ENCODE data around the gene PANK2.

PANK2 gene

DNA sequence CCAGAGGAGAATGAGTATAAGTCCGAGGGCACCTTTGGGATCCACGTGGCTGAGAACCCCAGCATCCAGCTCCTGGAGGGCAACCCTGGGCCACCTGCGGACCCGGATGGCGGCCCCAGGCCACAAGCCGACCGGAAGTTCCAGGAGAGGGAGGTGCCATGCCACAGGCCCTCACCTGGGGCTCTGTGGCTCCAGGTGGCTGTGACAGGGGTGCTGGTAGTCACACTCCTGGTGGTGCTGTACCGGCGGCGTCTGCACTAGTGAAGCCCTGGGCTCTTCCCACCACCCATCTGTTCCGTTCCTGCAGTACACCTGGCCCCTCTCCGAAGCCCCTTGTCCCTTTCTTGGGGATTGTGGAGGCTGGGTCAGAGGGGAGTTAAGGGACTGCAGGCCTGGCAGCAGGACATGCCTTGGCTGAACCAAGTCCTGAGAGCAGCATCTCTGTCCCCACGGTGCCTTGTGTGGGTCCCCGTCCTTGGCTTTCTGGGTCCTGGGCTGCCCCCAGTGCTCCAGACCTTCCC is 23.2 kb upstream of the PANK2 start:
- H3K27ac ChIP-seq (ENCODE audit: low read length) = no peak overlapping the region
- TF ChIP-seq EZH2phosphoT487 (IDR thresholded peaks at IDR 0.05; ENCODE audit: low read depth) = no peak
- TF ChIP-seq, protein P1, sequence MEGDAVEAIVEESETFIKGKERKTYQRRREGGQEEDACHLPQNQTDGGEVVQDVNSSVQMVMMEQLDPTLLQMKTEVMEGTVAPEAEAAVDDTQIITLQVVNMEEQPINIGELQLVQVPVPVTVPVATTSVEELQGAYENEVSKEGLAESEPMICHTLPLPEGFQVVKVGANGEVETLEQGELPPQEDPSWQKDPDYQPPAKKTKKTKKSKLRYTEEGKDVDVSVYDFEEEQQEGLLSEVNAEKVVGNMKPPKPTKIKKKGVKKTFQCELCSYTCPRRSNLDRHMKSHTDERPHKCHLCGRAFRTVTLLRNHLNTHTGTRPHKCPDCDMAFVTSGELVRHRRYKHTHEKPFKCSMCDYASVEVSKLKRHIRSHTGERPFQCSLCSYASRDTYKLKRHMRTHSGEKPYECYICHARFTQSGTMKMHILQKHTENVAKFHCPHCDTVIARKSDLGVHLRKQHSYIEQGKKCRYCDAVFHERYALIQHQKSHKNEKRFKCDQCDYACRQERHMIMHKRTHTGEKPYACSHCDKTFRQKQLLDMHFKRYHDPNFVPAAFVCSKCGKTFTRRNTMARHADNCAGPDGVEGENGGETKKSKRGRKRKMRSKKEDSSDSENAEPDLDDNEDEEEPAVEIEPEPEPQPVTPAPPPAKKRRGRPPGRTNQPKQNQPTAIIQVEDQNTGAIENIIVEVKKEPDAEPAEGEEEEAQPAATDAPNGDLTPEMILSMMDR (IDR thresholded peaks at IDR 0.05; ENCODE audit: low read depth, low read length) = no peak
- H3K4me1 ChIP-seq (ENCODE audit: low read length) = peaks cover 11% of the 10 kb centered on the region
- H2AFZ ChIP-seq (ENCODE audit: low read depth, low read length) = no peak overlapping the region
- no peak overlapping the region for H3K4me3 ChIP-seq (ENCODE audit: low read length)
- no peaks in the 10 kb centered on the region for H4K20me1 ChIP-seq (ENCODE audit: insufficient read depth, low read length)
- no peak overlapping the region for H3K4me2 ChIP-seq (ENCODE audit: low read length)
- H3K9ac ChIP-seq (ENCODE audit: low read length) = no peak overlapping the region
- H3K27me3 ChIP-seq (ENCODE audit: low read depth, low read length) = no peaks in the 10 kb centered on the region
- peaks cover 55% of the 10 kb centered on the region for H3K36me3 ChIP-seq (replicated peaks; ENCODE audit: low read depth, low read length)
- no peaks in the 10 kb centered on the region for H3K9me3 ChIP-seq (ENCODE audit: insufficient read depth, low read length)
- H3K79me2 ChIP-seq (ENCODE audit: low read length) = no peaks in the 10 kb centered on the region

DNA sequence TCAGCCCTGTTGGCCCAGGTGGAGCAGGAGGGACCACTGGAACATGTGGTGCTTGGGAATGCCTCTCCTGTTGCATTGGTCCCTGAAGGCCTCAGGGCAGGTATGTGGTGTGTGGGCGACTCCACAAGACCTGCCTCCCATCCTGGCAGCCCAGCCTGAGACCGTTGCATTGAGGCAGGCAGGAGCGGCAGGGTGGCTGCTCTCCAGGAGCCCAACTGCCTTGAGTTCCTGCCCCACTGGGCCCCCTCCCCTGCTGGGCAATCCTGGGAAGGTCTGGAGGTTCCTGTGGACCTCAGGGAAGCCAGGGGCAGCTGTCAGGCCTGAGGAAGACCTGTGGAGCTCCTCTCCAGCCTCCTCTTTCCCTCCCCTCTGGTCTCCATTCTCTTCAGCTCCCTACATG is 22.7 kb upstream of the PANK2 start:
- H3K79me2 ChIP-seq (ENCODE audit: low read length) = no peaks in the 10 kb centered on the region
- H3K4me1 ChIP-seq (ENCODE audit: low read length) = peaks cover 11% of the 10 kb centered on the region
- no peak overlapping the region for H3K27ac ChIP-seq (ENCODE audit: low read length)
- peaks cover 55% of the 10 kb centered on the region for H3K36me3 ChIP-seq (replicated peaks; ENCODE audit: low read depth, low read length)
- no peak overlapping the region for H2AFZ ChIP-seq (ENCODE audit: low read depth, low read length)
- H3K9ac ChIP-seq (ENCODE audit: low read length) = no peak overlapping the region
- H3K4me3 ChIP-seq (ENCODE audit: low read length) = no peak overlapping the region
- no peak overlapping the region for H3K4me2 ChIP-seq (ENCODE audit: low read length)
- H3K27me3 ChIP-seq (ENCODE audit: low read depth, low read length) = no peaks in the 10 kb centered on the region
- H4K20me1 ChIP-seq (ENCODE audit: insufficient read depth, low read length) = no peaks in the 10 kb centered on the region
- no peaks in the 10 kb centered on the region for H3K9me3 ChIP-seq (ENCODE audit: insufficient read depth, low read length)
- no peak for TF ChIP-seq EZH2phosphoT487 (IDR thresholded peaks at IDR 0.05; ENCODE audit: low read depth)
- TF ChIP-seq, protein P1 (IDR thresholded peaks at IDR 0.05; ENCODE audit: low read depth, low read length) = no peak

DNA sequence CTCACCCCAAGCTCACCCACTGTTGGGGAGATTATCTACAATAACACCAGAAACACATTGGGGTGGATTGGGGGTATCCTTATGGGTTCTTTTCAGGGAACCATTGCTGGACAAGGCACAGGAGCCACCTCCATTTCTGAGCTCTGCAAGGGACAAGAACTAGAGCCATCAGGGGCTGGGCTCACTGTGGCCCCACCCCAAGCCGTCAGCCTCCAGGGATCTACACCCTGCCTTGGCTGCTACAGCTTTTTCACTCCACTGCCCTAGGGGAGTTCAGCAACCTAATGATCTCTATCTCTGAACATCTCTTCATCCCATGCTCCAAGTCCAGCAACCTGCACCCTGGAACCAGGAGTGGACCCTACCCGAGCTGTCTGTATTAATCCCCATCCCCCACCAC is 21.4 kb upstream of the PANK2 start:
- TF ChIP-seq EZH2phosphoT487 (IDR thresholded peaks at IDR 0.05; ENCODE audit: low read depth) = no peak
- TF ChIP-seq, protein P1 (IDR thresholded peaks at IDR 0.05; ENCODE audit: low read depth, low read length) = no peak

DNA sequence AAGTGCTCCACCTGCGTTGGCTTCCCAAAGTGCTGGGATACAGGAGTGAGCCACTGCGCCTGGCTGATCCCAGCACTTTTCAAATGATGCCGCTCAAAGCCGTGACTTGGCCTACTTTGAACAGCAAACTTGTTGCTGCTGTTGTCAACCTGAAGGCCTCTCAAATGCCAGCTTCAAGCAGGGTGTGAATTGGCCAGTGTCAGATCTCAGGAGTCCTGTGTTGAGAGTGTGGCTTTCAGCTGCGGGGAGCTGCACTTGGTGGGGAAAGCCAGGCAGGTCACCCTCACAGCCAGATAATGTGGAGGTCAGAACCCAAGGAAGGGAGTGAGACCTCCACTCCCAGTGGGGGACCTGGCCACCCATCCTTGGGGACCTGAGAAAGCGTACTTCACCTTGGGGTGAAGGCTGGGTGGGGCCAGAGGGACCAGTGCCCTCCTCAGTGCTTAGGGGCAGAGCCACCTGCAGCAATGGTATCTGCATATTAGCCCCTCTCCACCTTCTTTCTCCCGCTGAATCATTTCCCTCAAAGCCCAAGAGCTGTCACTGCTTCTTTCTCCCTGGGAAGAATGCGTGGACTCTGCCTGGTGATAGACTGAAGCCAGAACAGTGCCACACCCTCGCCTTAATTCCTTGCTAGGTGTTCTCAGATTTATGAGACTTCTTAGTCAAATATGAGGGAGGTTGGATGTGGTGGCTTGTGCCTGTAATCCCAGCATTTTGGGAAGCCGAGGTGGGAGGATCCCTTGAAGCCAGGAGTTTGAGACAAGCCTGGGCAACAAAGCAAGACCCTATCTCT is 19.1 kb upstream of the PANK2 start:
- H2AFZ ChIP-seq (ENCODE audit: low read depth, low read length) = no peak overlapping the region
- TF ChIP-seq, protein P1 (IDR thresholded peaks at IDR 0.05; ENCODE audit: low read depth, low read length) = no peak
- no peak for TF ChIP-seq EZH2phosphoT487 (IDR thresholded peaks at IDR 0.05; ENCODE audit: low read depth)
- no peak overlapping the region for H3K4me2 ChIP-seq (ENCODE audit: low read length)
- no peak overlapping the region for H3K27ac ChIP-seq (ENCODE audit: low read length)
- no peaks in the 10 kb centered on the region for H3K27me3 ChIP-seq (ENCODE audit: low read depth, low read length)
- no peak overlapping the region for H3K9ac ChIP-seq (ENCODE audit: low read length)
- peaks cover 17% of the 10 kb centered on the region for H4K20me1 ChIP-seq (ENCODE audit: insufficient read depth, low read length)
- no peaks in the 10 kb centered on the region for H3K79me2 ChIP-seq (ENCODE audit: low read length)
- peaks cover 41% of the 10 kb centered on the region for H3K36me3 ChIP-seq (replicated peaks; ENCODE audit: low read depth, low read length)
- H3K4me3 ChIP-seq (ENCODE audit: low read length) = no peak overlapping the region
- no peaks in the 10 kb centered on the region for H3K9me3 ChIP-seq (ENCODE audit: insufficient read depth, low read length)
- peaks cover 12% of the 10 kb centered on the region for H3K4me1 ChIP-seq (ENCODE audit: low read length)

More for the DNA sequence above, 21.4 kb upstream of the PANK2 start:
- no peaks in the 10 kb centered on the region for H3K79me2 ChIP-seq (ENCODE audit: low read length)
- H3K27ac ChIP-seq (ENCODE audit: low read length) = no peak overlapping the region
- no peaks in the 10 kb centered on the region for H3K27me3 ChIP-seq (ENCODE audit: low read depth, low read length)
- no peaks in the 10 kb centered on the region for H3K9me3 ChIP-seq (ENCODE audit: insufficient read depth, low read length)
- no peak overlapping the region for H3K4me3 ChIP-seq (ENCODE audit: low read length)
- no peak overlapping the region for H3K4me2 ChIP-seq (ENCODE audit: low read length)
- peaks cover 13% of the 10 kb centered on the region for H3K4me1 ChIP-seq (ENCODE audit: low read length)
- H3K9ac ChIP-seq (ENCODE audit: low read length) = no peak overlapping the region
- peaks cover 53% of the 10 kb centered on the region for H3K36me3 ChIP-seq (replicated peaks; ENCODE audit: low read depth, low read length)
- H2AFZ ChIP-seq (ENCODE audit: low read depth, low read length) = no peak overlapping the region
- 0 out of 2 replicates have a peak, but pooled peaks cover 3% of the 10 kb centered on the region for H4K20me1 ChIP-seq (ENCODE audit: insufficient read depth, low read length)
